Mammary epithelial cell (primary cell): ENCODE data around the gene SIGLEC10.

Experiments used
- CTCF ChIP-seq, 2 donors: IDR thresholded peaks in 1 of 2; conservative IDR thresholded peaks in 1 of 2; 2 replicates each; pipeline ENCODE4 v1.5.1; 2011 to 2012; ENCODE audit warnings: inconsistent platforms in 2 of 2, low read length in 2 of 2, mild to moderate bottlenecking in 2 of 2, control low read depth in 1 of 2, low read depth in 1 of 2; ENCODE audit not compliant: insufficient read depth in 1 of 2; ENCODE audit errors: extremely low read depth in 1 of 2
- EZH2 ChIP-seq: IDR thresholded peaks from 2 replicates; pipeline ENCODE4 v1.6.1; 2012; ENCODE audit warnings: low read length, inconsistent platforms, borderline replicate concordance

GRCh38 chr19:51382004-51382403 is 35.4 kb downstream of the SIGLEC10 start:
- TF ChIP-seq CTCF (conservative IDR thresholded peaks at IDR 0.05 in 1 of 2, IDR thresholded peaks at IDR 0.05 in 1 of 2; ENCODE audit: extremely low read depth in 1 of 2, insufficient read depth in 1 of 2, low read depth in 1 of 2, low read length in 2 of 2), result no peak
- TF ChIP-seq EZH2, result no peak
